ENCODE results near the gene IQCK.

The IQCK gene

DNA sequence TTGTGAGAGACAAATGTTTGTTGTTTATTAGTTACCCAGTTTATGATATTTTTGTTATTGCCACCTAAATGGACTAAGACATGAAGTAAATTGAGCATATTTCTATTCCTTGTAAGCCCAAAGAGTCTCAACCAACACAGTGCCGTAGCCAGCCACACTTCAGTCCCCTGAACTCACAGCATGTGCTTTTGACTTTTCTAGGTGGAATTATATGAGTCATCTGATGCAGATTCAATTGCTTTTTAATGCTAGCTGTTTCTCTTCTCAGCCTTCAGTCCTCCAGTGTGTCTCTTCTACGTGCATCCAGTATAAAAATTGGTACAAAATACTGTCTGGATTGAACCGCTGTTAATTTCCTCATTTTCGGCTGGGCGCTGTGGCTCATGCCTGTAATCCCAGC is 39.0 kb downstream of the IQCK start:
- Histone ChIP-seq H3K4me1 (ENCODE audit: low read depth, poor library complexity, severe bottlenecking) (no peaks in the 10 kb centered on the region), H3K79me2 (ENCODE audit: insufficient read depth, low read depth) (no peaks in the 10 kb centered on the region), H3K9ac (no peak overlapping the region), H3K27ac (no peak overlapping the region), H3K36me3 (ENCODE audit: insufficient read depth) (no peaks in the 10 kb centered on the region), H3K4me3 (IDR thresholded peaks at IDR 0.05; ENCODE audit: insufficient read depth, low read depth, low read length) (no peak overlapping the region), H2AFZ (ENCODE audit: low read depth) (no peak overlapping the region), H3K27me3 (ENCODE audit: insufficient read depth, low read depth) (no peaks in the 10 kb centered on the region), H3K4me2 (no peak overlapping the region), H4K20me1 (ENCODE audit: insufficient read depth) (no peaks in the 10 kb centered on the region)
- TF ChIP-seq, protein P1, sequence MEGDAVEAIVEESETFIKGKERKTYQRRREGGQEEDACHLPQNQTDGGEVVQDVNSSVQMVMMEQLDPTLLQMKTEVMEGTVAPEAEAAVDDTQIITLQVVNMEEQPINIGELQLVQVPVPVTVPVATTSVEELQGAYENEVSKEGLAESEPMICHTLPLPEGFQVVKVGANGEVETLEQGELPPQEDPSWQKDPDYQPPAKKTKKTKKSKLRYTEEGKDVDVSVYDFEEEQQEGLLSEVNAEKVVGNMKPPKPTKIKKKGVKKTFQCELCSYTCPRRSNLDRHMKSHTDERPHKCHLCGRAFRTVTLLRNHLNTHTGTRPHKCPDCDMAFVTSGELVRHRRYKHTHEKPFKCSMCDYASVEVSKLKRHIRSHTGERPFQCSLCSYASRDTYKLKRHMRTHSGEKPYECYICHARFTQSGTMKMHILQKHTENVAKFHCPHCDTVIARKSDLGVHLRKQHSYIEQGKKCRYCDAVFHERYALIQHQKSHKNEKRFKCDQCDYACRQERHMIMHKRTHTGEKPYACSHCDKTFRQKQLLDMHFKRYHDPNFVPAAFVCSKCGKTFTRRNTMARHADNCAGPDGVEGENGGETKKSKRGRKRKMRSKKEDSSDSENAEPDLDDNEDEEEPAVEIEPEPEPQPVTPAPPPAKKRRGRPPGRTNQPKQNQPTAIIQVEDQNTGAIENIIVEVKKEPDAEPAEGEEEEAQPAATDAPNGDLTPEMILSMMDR (conservative IDR thresholded peaks at IDR 0.05; ENCODE audit: low read depth, low read length): no peak

DNA sequence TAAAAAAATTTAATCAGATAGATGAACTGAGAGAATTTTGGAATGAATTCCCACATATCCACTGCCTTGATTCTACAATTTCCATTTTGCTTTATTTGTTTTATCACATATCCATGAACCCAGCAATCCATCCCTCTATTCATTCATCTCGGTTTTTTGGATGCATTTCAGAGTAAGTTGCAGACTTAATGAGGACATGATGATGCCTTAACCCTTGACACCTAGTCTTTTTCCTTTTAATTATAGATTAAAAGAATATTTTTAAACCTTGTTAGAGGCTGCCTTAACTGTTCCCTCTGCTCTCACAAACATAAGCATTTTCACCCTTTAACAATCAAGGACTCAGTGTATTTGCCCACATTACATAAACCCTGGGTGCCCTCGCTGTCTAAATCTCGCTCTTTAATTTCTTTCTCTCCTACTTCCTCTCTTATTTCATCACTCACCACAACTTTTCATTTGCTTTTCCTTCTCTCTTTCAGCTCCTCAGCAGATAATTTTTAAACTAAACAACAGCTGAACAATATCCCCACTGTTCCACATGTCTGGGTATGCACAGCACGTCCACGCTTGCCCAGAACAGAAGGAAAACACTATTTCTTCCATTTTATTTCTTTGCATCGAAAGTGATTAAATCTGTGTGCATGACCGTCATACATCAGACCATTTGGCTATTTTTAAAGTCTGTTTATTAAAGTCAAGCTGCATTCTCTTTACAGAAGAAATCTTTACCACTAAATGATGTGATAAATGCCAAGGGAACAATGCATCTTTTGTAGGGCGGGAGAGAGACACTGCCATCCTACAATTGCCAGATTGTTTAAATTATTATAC is 39.9 kb downstream of the IQCK start:
- no peaks in the 10 kb centered on the region for H3K4me1 ChIP-seq (ENCODE audit: low read depth, poor library complexity, severe bottlenecking)
- H4K20me1 ChIP-seq (ENCODE audit: insufficient read depth): no peaks in the 10 kb centered on the region
- H3K79me2 ChIP-seq (ENCODE audit: insufficient read depth, low read depth): no peaks in the 10 kb centered on the region
- no peaks in the 10 kb centered on the region for H3K27me3 ChIP-seq (ENCODE audit: insufficient read depth, low read depth)
- H3K4me3 ChIP-seq (IDR thresholded peaks at IDR 0.05; ENCODE audit: insufficient read depth, low read depth, low read length): no peak overlapping the region
- H2AFZ ChIP-seq (ENCODE audit: low read depth): no peak overlapping the region
- TF ChIP-seq, protein P1 (conservative IDR thresholded peaks at IDR 0.05; ENCODE audit: low read depth, low read length): no peak
- no peak overlapping the region for H3K4me2 ChIP-seq
- no peak overlapping the region for H3K9ac ChIP-seq
- H3K36me3 ChIP-seq (ENCODE audit: insufficient read depth): no peaks in the 10 kb centered on the region
- H3K27ac ChIP-seq: no peak overlapping the region

- no peak overlapping the region for H3K4me2 ChIP-seq
- no peaks in the 10 kb centered on the region for H4K20me1 ChIP-seq (ENCODE audit: insufficient read depth)
- TF ChIP-seq, protein P1 (conservative IDR thresholded peaks at IDR 0.05; ENCODE audit: low read depth, low read length): no peak
- H3K4me3 ChIP-seq (IDR thresholded peaks at IDR 0.05; ENCODE audit: insufficient read depth, low read depth, low read length): no peak overlapping the region
- no peak overlapping the region for H3K9ac ChIP-seq
- no peak overlapping the region for H2AFZ ChIP-seq (ENCODE audit: low read depth)
- no peak overlapping the region for H3K27ac ChIP-seq
- no peaks in the 10 kb centered on the region for H3K4me1 ChIP-seq (ENCODE audit: low read depth, poor library complexity, severe bottlenecking)
- H3K79me2 ChIP-seq (ENCODE audit: insufficient read depth, low read depth): no peaks in the 10 kb centered on the region
- H3K36me3 ChIP-seq (ENCODE audit: insufficient read depth): no peaks in the 10 kb centered on the region
- H3K27me3 ChIP-seq (ENCODE audit: insufficient read depth, low read depth): no peaks in the 10 kb centered on the region
These were observed 42.4 kb downstream of the IQCK start for GRCh38 chr16:19760356-19761060.

- Histone ChIP-seq H2AFZ (ENCODE audit: low read depth) (no peak overlapping the region), H3K4me2 (no peak overlapping the region), H3K9ac (no peak overlapping the region), H3K4me3 (IDR thresholded peaks at IDR 0.05; ENCODE audit: insufficient read depth, low read depth, low read length) (no peak overlapping the region), H3K27me3 (ENCODE audit: insufficient read depth, low read depth) (no peaks in the 10 kb centered on the region), H4K20me1 (ENCODE audit: insufficient read depth) (no peaks in the 10 kb centered on the region), H3K36me3 (ENCODE audit: insufficient read depth) (no peaks in the 10 kb centered on the region), H3K79me2 (ENCODE audit: insufficient read depth, low read depth) (no peaks in the 10 kb centered on the region), H3K4me1 (ENCODE audit: low read depth, poor library complexity, severe bottlenecking) (no peaks in the 10 kb centered on the region), H3K27ac (no peak overlapping the region)
- TF ChIP-seq, protein P1 (conservative IDR thresholded peaks at IDR 0.05; ENCODE audit: low read depth, low read length): no peak
These were observed 47.9 kb downstream of the IQCK start for GRCh38 chr16:19765860-19766553.
